Hematopoietic multipotent progenitor cell treated with erythropoietin and hydrocortisone succinate and interleukin-3 and kit ligand, for 4 days (in vitro differentiated cells): ENCODE measurements around the gene GMDS.

Experiments
- DNase-seq: peaks from one replicate; pipeline ENCODE4 v3.0.0-alpha.2; 2015

Gene GMDS

GRCh38 chr6:1820714-1821113 is 424.7 kb downstream of the GMDS start:
- DNase-seq: no peak

GRCh38 chr6:1820165-1820564 is 425.2 kb downstream of the GMDS start:
- no peak for DNase-seq

GRCh38 chr6:1819007-1819406 is 426.4 kb downstream of the GMDS start:
- DNase-seq: no peak

- DNase-seq: no peak
Observed at GRCh38 chr6:1817033-1817761, 428.2 kb downstream of the GMDS start.

- DNase-seq: no peak
Observed at GRCh38 chr6:1815827-1816452, 429.5 kb downstream of the GMDS start.

GRCh38 chr6:1814279-1814678 is 431.1 kb downstream of the GMDS start:
- DNase-seq: no peak

GRCh38 chr6:1812487-1812886 is 432.9 kb downstream of the GMDS start:
- no peak for DNase-seq

GRCh38 chr6:1812034-1812433 is 433.4 kb downstream of the GMDS start:
- DNase-seq: no peak

GRCh38 chr6:1810880-1811279 is 434.5 kb downstream of the GMDS start:
- DNase-seq: no peak

- no peak for DNase-seq
Observed at GRCh38 chr6:1809291-1809988, 436.0 kb downstream of the GMDS start.

- DNase-seq: no peak
Observed at GRCh38 chr6:1806935-1807334, 438.5 kb downstream of the GMDS start.

GRCh38 chr6:1802491-1803395 is 442.7 kb downstream of the GMDS start:
- no peak for DNase-seq

GRCh38 chr6:1801401-1801800 is 444.0 kb downstream of the GMDS start:
- no peak for DNase-seq

- no peak for DNase-seq
Observed at GRCh38 chr6:1800845-1801244, 444.6 kb downstream of the GMDS start.

GRCh38 chr6:1798965-1799325 is 446.5 kb downstream of the GMDS start:
- DNase-seq: no peak

- DNase-seq: no peak
Observed at GRCh38 chr6:1798303-1798964, 447.0 kb downstream of the GMDS start.

GRCh38 chr6:1797801-1798200 is 447.6 kb downstream of the GMDS start:
- DNase-seq: no peak

- no peak for DNase-seq
Observed at GRCh38 chr6:1796706-1797529, 448.5 kb downstream of the GMDS start.

GRCh38 chr6:1795910-1796309 is 449.5 kb downstream of the GMDS start:
- DNase-seq: no peak

GRCh38 chr6:1792989-1793388 is 452.4 kb downstream of the GMDS start:
- peak; percentile 70 for DNase-seq

GRCh38 chr6:1790684-1791083 is 454.7 kb downstream of the GMDS start:
- DNase-seq: no peak

- DNase-seq: peak; percentile 57
Observed at GRCh38 chr6:1789092-1789491, 456.3 kb downstream of the GMDS start.
